IPS DF 4.7 (cell line): ENCODE data around the gene PTPRU.
A peak's percentile ranks its signal among the peaks of the same experiment; 100 is the strongest.

Experiments used
- DNase-seq: peaks from one replicate; pipeline ENCODE4 v3.0.0-alpha.2; 2013; ENCODE audit warnings: low spot score; ENCODE audit errors: extremely low read depth

PTPRU gene

GRCh38 chr1:29243871-29244200, 7.5 kb downstream of the PTPRU start:
- DNase-seq = no peak

GRCh38 chr1:29245261-29245660, 8.9 kb downstream of the PTPRU start:
- DNase-seq = no peak

GRCh38 chr1:29245876-29246275, 9.6 kb downstream of the PTPRU start:
- no peak for DNase-seq

DNA sequence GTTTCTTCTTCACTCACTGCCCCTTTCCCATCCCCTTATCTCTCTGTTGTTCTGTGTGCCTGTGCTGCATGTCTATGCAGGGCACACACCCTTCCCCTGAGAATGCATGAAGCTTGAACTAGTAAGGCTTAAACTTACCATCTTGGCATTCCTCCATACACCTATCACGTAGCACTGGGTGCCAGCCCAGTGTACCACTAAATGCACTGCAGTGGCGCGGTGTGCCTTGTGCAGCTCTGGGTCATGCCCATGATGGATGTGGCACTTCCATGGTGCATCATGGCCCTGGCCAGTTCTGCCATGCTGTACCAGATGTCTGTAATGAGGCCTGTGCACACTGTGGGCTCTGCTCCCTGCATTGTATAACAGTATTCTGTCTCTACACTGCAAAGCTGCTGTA, 10.7 kb downstream of the PTPRU start:
- no peak for DNase-seq

GRCh38 chr1:29247571-29248273, 11.4 kb downstream of the PTPRU start:
- DNase-seq = no peak

DNA sequence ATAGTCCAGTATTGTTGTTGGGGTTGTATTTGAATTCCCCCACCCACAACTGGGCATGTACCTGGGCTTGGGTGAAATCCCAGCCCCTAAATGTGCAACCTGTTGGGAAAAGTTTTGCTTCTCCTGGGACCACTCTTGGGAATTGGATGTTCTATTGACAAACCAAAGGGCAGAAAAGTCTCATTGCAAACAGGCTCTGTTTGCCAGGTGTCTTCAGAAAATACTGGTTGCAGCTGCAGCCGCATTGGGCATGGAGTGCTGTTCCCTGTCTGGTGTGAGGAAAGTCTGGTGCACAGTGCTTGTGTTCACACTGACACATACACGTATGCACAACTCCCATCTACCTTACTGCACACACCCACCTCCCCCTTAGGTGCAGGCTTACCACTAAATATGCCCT, 12.1 kb downstream of the PTPRU start:
- no peak for DNase-seq

- DNase-seq = peak; percentile 81
These were observed 12.9 kb downstream of the PTPRU start for GRCh38 chr1:29249170-29249691.

GRCh38 chr1:29249951-29250581, 13.7 kb downstream of the PTPRU start:
- DNase-seq = no peak

DNA sequence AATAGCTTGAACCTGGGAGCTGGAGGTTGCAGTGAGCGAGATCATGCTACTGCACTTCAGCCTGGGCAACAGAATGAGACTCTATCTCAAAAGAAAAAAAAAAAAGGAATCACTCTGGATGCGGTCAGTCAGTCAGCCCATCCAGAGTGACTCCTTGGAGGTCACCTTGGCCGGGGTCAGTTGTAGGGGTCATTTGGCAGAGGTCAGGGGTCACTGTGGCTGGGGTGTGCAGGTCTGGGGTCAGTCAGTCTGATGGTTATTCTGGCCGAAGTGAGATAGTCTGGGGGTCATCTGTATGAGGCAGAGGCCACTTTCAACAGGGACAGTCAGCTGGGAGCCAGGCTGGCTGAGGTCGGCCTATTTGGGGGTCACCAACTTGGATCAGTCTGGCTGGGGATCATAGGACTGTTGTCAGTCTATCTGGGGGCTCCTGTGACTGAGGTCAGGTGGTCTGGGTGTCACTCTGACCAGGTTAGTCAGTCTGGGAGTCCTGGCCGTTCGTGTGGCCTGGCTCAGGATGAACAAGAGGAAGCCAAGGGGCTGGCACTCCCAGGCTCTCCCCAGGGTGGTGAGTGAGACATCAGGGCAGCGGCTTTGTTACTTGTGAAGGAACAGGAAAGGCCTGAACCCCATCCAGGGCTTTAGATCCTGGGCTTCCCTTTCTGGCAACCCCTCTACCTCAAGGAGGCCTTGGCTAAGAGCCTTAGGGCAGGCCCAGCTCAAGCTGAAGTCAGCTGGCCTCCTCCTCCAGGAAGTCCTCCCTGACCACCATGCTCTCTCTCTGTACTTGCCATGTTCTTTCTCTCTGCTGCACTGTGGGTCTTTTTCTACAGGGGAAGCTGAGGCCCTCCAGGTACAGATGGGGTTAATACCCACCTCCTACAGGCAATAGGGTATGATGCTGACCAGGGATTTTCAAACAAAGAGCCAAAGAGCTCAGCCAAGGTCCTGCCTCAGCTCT, 15.1 kb downstream of the PTPRU start:
- no peak for DNase-seq

DNA sequence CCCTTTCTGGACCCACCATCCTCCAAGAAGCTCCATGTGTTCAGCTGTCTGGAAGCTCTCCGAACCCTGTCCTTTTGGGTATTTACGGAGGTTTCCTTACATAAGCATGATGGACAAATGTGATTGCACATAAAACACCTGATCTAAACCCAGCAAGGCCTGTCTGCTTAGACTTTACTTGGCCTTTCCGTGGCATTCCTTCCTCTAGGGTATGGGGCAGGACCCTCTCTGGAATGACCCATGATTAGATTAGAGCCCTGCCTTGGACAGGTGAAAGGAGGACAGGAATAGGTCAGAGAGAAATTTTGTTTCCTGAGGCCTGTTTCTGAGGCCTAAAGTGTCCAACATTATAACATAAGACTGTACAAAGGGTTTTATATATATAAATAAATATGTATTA, 16.9 kb downstream of the PTPRU start:
- DNase-seq = no peak

DNA sequence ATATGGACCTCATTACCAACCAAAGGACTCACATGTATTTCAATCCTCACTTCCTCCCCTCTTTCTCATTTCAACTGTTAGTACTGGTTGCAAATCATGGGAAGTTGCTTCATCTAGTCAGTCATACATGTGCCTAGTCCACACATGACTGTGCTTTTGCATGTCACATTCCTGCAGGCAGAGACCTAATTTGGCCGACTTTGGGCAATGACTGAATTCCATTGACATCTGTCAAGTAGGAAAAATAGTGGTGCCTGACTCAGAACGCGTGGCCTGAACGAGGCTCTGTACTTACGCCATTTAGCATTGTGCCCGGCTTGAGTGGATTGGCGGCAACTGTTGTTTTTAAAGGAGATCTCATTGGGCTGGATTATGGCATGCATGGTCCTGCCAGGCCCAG, 18.0 kb downstream of the PTPRU start:
- no peak for DNase-seq

- no peak for DNase-seq
These were observed 18.9 kb downstream of the PTPRU start for GRCh38 chr1:29255134-29255666.

DNA sequence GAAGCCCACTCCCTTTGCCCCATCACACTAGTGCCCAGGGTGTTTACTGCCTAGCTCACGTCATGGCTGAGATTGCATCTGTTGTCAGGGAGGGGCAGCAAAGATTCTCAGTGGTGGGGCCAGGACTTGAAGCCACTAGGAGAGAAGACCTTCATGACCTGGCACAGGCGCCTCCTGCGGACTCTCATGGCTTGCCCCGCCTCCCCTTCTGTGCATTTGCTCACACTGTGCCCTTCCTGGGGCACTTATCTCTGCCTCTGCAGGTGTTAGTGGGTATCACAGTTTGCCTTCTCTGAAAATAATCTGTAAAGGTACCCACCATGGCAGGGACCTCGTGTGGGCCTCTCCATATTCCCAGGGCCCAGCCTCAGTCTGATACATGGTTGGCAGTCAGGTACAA, 20.1 kb downstream of the PTPRU start:
- no peak for DNase-seq

DNA sequence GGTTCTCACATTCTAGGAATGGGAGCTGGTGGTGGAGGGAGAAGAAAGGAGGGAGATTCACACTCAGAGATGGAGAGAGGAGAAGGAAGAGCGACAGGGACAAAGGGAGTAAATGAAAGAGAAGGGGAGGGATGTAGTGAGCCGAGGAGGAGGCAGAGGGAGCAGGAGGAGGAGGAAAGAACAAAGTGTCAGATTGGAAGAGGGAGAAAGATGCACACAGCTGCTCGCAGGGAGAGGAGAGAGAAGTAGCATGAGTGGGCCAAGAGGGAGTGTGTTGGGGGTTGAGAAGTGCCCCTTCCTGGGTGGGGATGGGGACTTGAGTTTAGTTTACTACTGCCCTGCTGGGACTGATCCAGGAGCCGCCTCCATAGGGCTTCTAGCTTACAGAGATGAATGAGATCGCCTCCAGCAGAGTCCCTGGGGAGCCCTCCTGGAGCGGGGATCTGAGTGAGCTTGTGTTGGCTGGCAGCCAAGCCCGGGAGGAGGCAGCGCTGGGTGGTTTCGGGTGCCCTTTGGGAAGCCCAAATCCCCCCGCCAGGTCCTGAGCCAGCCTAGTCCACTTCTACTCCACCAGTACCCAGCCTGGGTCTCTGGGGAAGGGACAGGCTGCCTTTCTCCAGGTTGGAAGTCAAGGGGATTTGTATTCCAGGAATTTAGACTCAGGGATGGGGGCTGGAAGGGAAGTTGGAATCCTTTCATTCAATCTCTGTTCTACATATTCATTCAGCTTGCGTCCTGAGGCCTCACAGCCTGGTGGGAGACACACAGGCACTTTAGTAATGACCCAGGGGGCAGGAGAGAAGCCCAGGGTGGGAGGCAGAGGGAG, 20.9 kb downstream of the PTPRU start:
- DNase-seq = no peak

DNA sequence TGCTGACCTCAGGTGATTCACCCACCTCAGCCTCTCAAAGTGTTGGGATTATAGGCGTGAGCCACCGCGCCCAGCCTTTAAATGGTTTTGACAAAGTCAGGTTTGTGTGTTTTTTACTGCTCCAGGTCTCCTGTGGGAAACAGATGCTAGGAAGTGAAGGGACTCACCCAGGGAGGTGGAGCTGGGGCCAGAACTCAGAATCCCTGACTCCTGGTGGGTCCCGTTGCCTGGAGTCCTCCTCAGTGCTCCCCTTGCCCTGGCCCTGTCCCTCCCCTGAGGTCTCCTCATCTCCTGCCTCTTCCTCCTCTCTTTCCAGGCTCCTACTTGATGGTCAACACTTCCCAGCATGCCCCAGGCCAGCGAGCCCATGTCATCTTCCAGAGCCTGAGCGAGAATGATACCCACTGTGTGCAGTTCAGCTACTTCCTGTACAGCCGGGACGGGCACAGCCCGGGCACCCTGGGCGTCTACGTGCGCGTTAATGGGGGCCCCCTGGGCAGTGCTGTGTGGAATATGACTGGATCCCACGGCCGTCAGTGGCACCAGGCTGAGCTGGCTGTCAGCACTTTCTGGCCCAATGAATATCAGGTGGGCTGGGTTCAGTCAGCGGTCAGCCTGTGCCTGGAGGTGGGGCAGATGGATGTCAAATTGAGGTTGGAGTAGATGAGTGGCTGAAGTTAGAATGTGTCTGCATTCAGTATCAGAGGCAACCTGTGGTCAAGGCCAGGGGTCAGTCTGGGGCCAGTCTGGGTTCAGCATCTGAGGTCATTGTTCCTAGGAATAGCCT, 22.1 kb downstream of the PTPRU start:
- no peak for DNase-seq

- DNase-seq = no peak
These were observed 22.9 kb downstream of the PTPRU start for GRCh38 chr1:29258976-29259801.

- no peak for DNase-seq
These were observed 23.6 kb downstream of the PTPRU start for GRCh38 chr1:29259802-29260441.

GRCh38 chr1:29260531-29260930, 24.2 kb downstream of the PTPRU start:
- no peak for DNase-seq
